Thoracic aorta (tissue), 2 donors: ENCODE results near the gene FOXI3. TPM values are rescaled to one million over a fixed set of nuclear protein-coding genes. Genes with fewer than 3 reads are reported as not detected.

ENCODE experiments used
- ATAC-seq: fragments of 150-250 bp; one replicate; pipeline ENCODE4 v1.8.0; 2017; ENCODE audit warnings: low read depth; ENCODE audit not compliant: insufficient number of reproducible peaks, low FRiP score
- DNase-seq: peaks from one replicate; pipeline ENCODE4 v3.0.0-alpha.2; 2020; ENCODE audit warnings: low spot score
- H3K27ac ChIP-seq, 2 donors: fragments of 200-600 bp; sonication (generic); 1 replicate in 1 of 2; 2 replicates in 1 of 2; pipeline ENCODE4 v1.5.1; 2016; ENCODE audit warnings: mild to moderate bottlenecking in 2 of 2, moderate library complexity in 2 of 2
- H3K27me3 ChIP-seq: fragments of 200-600 bp; sonication (generic); replicated peaks from 2 replicates; pipeline ENCODE4 v1.6.0; 2016; ENCODE audit warnings: mild to moderate bottlenecking; ENCODE audit not compliant: insufficient read depth
- H3K36me3 ChIP-seq: fragments of 200-600 bp; sonication (generic); one replicate; pipeline ENCODE4 v1.5.1; 2016
- H3K4me1 ChIP-seq, 2 donors: fragments of 200-600 bp; sonication (generic); 1 replicate in 1 of 2; 2 replicates in 1 of 2; pipeline versions ENCODE4 v1.5.1 to v1.6.0; 2016; ENCODE audit warnings: low read depth in 2 of 2, mild to moderate bottlenecking in 1 of 2; ENCODE audit not compliant: control insufficient read depth in 1 of 2
- H3K4me3 ChIP-seq: fragments of 200-600 bp; sonication (generic); 2 replicates; pipeline ENCODE4 v1.5.1; 2016; ENCODE audit warnings: mild to moderate bottlenecking
- H3K9me3 ChIP-seq: fragments of 200-600 bp; sonication (generic); 2 replicates; pipeline ENCODE4 v1.5.1; 2016
- total RNA-seq, 2 donors: library from RNA; depleted of rRNA; stranded (reverse); fragments of >200 nt; gene quantifications; one replicate each; pipeline versions ENCODE4 v1.1.0 to v1.2.3, GENCODE V29; 2016
- TF ChIP-seq, protein P1 (sequence below): fragments of 200-600 bp; sonication (generic); IDR thresholded peaks from one replicate; pipeline ENCODE4 v1.5.1; 2019; ENCODE audit warnings: antibody characterized with exemption

FOXI3 gene
- total RNA-seq, 2 donors from 2014 or later, result not detected

DNA sequence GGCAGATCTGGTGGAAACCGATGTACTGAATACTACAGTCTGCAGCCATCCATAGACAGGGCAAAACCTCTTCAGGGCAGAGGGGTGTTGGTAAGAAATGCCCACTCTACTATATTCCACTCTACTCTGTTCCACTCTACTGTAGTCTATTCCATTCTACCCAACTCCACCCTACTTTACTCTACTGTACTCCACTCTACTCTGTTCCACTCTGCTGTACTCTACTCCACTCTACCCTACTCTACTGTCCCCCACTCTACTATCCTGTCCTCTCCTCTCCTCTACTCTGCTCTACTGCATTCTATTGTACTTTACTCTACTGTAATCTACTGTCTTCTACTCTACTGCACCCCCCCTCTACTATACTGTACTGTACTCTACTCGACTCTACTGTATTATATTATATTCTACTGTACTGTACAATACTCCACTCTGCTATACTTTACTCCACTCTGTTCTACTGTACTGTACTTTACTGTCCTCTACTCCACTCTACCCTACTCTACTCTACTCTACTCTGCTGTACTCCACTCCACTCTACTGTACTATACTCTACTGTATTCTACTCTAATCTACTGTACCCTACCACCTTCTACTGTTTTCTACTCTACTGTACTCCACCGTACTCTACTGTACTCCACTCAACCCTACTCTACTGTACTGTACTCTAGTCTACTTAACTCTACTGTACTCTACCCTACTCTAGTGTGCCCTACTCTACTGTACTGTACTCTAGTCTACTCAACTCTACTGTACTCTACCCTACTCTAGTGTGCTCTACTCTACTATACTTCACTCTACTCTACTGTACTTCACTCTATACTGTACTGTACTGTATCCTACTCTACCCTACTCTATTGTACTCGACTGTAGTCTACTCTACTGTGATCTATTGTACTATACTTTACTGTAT, 17.0 kb upstream of the FOXI3 start:
- H3K9me3 ChIP-seq, result no peaks in the 10 kb centered on the region
- H3K27me3 ChIP-seq, result no peaks in the 10 kb centered on the region
- no peaks in the 10 kb centered on the region for H3K36me3 ChIP-seq
- H3K27ac ChIP-seq, result no peak overlapping the region
- no peak for ATAC-seq
- TF ChIP-seq, protein P1, sequence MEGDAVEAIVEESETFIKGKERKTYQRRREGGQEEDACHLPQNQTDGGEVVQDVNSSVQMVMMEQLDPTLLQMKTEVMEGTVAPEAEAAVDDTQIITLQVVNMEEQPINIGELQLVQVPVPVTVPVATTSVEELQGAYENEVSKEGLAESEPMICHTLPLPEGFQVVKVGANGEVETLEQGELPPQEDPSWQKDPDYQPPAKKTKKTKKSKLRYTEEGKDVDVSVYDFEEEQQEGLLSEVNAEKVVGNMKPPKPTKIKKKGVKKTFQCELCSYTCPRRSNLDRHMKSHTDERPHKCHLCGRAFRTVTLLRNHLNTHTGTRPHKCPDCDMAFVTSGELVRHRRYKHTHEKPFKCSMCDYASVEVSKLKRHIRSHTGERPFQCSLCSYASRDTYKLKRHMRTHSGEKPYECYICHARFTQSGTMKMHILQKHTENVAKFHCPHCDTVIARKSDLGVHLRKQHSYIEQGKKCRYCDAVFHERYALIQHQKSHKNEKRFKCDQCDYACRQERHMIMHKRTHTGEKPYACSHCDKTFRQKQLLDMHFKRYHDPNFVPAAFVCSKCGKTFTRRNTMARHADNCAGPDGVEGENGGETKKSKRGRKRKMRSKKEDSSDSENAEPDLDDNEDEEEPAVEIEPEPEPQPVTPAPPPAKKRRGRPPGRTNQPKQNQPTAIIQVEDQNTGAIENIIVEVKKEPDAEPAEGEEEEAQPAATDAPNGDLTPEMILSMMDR, result no peak
- no peak for DNase-seq
- no peak overlapping the region for H3K4me3 ChIP-seq
- H3K4me1 ChIP-seq, result no peaks in the 10 kb centered on the region

DNA sequence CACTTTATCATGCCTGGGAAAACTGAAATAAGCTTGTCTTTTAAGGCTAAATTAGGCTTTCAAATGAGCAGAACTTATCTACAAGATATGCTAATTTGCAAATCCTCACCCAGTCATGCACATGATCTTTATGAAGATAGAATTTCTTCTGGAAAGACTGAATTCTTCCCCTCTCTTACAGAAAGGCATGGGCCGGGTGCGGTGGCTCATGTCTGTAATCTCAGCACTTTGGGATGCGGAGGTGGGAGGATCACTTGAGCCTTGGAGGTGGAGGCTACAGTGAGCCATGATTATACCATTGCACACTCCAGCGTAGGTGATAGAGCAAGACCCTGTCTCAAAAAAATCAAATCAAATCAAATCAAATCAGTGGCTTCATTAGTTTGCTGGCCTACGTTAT, 11.7 kb upstream of the FOXI3 start:
- Histone ChIP-seq H3K27ac (no peak overlapping the region), H3K4me1 (no peaks in the 10 kb centered on the region), H3K4me3 (no peak overlapping the region), H3K9me3 (no peaks in the 10 kb centered on the region), H3K27me3 (no peaks in the 10 kb centered on the region), H3K36me3 (no peaks in the 10 kb centered on the region)
- TF ChIP-seq, protein P1, result no peak
- ATAC-seq, result no peak
- DNase-seq, result no peak

DNA sequence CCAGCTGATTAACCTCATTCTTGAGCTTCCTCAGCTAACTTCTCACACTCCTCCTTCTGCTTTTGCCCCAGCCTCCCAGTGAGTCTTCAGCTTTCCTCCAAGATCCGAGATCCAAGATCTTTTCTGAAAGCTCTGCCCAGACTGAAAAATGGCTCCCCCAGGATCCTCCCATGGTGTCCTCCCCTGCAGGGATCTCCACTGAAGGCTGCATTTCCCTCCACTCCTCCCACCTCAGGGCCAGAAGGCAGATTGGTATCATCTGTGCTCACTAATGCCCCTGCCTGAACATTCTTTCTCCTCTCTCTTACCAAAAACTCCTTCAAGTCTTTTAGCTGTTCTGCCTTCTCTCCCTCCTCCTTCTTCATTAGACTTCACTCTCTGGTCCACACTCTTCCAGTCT, 6.1 kb upstream of the FOXI3 start:
- no peaks in the 10 kb centered on the region for H3K36me3 ChIP-seq
- DNase-seq (no peak), ATAC-seq (no peak)
- H3K27ac ChIP-seq, result no peak overlapping the region
- no peaks in the 10 kb centered on the region for H3K9me3 ChIP-seq
- H3K27me3 ChIP-seq, result peaks cover 3% of the 10 kb centered on the region
- H3K4me1 ChIP-seq, result no peaks in the 10 kb centered on the region
- H3K4me3 ChIP-seq, result no peak overlapping the region
- TF ChIP-seq, protein P1, result no peak

DNA sequence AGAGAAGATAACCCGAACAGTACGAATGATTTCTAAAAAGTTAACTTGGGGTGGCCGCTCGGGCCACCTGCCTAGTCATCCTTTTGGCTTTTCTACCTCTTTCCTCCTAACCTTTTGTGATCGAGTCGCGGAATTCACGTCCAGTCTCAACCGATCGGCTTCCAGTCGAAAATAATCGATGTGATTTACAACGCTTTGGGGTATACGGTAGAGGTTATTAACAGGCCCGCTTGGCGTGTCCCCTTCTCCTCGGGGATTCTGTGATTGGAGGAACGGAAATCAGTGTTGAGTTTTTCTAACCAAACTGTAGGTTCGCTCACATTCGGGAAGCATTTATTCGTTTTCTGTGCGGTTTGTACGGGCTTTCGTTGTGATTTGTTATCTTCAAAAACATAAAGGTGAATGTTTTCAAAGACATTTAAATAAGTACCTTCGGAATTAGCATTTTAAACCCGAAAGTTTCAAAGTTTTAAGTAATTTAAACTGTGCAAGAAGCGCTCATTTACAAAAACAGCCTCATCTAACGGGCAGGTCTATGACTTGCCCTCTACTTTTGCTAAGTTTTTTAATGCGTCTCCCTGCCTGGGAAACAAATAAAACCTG, 588 bp upstream of the FOXI3 start:
- no peak overlapping the region for H3K27ac ChIP-seq
- DNase-seq (no peak), ATAC-seq (no peak)
- no peaks in the 10 kb centered on the region for H3K4me1 ChIP-seq
- no peaks in the 10 kb centered on the region for H3K9me3 ChIP-seq
- TF ChIP-seq, protein P1, result no peak
- H3K27me3 ChIP-seq, result peaks cover 3% of the 10 kb centered on the region
- H3K4me3 ChIP-seq, result peak overlapping the region; percentile 53
- H3K36me3 ChIP-seq, result no peaks in the 10 kb centered on the region

DNA sequence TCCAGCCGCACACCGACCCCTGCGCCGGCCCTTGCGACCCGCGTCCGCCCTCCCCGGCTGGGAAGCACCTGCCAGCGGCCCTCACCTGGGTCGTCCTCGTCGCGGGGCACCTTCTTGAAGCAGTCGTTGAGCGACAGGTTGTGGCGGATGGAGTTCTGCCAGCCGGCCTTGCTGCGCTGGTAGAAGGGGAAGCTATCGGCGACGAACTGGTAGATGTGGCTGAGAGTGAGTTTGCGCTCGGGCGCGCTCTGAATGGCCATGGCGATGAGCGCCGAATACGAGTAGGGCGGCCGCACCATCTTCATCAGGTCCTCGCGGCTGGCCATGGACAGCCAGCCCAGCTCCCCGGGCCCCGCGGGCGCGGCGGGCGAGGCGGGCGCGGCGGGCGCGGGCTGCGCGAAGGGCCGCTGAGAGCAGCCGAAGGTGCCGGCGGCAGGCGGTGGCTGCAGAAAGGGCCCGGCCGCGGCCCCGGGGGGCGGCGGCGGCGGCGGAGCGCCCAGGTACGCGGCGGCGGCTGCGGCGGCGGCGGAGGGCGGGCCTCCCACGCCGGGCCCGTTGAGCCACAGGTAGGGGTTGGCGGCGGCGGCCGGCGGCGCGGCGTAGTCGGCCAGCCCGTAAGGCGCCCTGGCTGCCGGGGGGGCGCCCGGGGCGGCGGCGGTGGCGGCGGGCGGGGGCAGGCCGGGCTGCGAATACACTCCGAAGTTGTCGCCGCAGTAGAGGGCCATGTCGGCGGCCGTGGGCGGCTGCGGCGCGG, 505 bp downstream of the FOXI3 start:
- Histone ChIP-seq H3K27me3 (peaks cover 3% of the 10 kb centered on the region), H3K4me1 (no peaks in the 10 kb centered on the region), H3K9me3 (no peaks in the 10 kb centered on the region), H3K36me3 (no peaks in the 10 kb centered on the region), H3K27ac (no peak overlapping the region), H3K4me3 (peak overlapping the region; percentile 53)
- no peak for DNase-seq
- TF ChIP-seq, protein P1, result no peak
- ATAC-seq, result no peak
